HCT116 (cell line): ENCODE measurements around the gene SLC26A3. TPM values are rescaled to one million over a fixed set of nuclear protein-coding genes. Genes with fewer than 3 reads are reported as not detected.
A peak's percentile ranks its signal among the peaks of the same experiment; 100 is the strongest.

Source experiments
- ATAC-seq: fragments of 200-7000 bp; cut with Tn5 transposase; 2 replicates; pipeline ENCODE4 v1.9.1; 2020; ENCODE audit warnings: mild to moderate bottlenecking, moderate library complexity
- BruUV-seq: library from RNA; stranded (reverse); fragments of 400-500 nt; replicated peaks from 2 replicates; lab custom pipeline; 2021; lab: Mats Ljungman, UMichigan
- CTCF ChIA-PET: fragments of 300-600 bp; sonication (Branson Sonifier 250); formaldehyde crosslinking; loops from one replicate; lab custom pipeline; 2021; ENCODE audit warnings: antibody characterized with exemption; lab: Charles Lee
- POLR2A ChIA-PET: fragments of 300-600, 350-600 bp; sonication (Branson Sonifier 250); formaldehyde crosslinking; loops from one replicate; lab custom pipeline; 2021; ENCODE audit warnings: antibody characterized with exemption; lab: Charles Lee
- RAD21 ChIA-PET, 2 experiments: fragments of 300-600 bp; sonication (Branson Sonifier 250); formaldehyde crosslinking; loops; one replicate each; lab custom pipeline; 2023; ENCODE audit warnings: low total read pairs in 2 of 2; ENCODE audit not compliant: uncharacterized antibody in 2 of 2, unreplicated experiment in 2 of 2, low non-redundant PET in 1 of 2; lab: Charles Lee
- DNase-seq: peaks from one replicate; pipeline ENCODE4 v3.0.0-alpha.2; 2010; ENCODE audit warnings: low read depth, low spot score
- H2AFZ ChIP-seq: fragments of 200-600 bp; shearing (Covaris generic), sonication (generic); 2 replicates; pipeline ENCODE4 v1.6.1; 2017; ENCODE audit warnings: low read depth, mixed run types, mixed read lengths, antibody characterized with exemption, low read length; ENCODE audit not compliant: poor library complexity, severe bottlenecking
- H3K27ac ChIP-seq: 2 replicates; pipeline ENCODE4 v1.5.1; 2012; ENCODE audit warnings: low read depth, low read length
- H3K27me3 ChIP-seq: fragments of 200-600 bp; sonication (generic); 2 replicates; pipeline ENCODE4 v1.6.1; 2016; ENCODE audit warnings: mixed run types, low read length, mixed read lengths; ENCODE audit not compliant: insufficient read depth
- H3K36me3 ChIP-seq, 2 experiments: fragments of 200-500 bp in 1 of 2; fragments of 200-600 bp in 1 of 2; sonication (Bioruptor generic) in 1 of 2; sonication (generic) in 1 of 2; 2 replicates each; pipeline versions ENCODE4 v1.5.1 to v1.6.1; 2014 to 2016; ENCODE audit warnings: low read length in 2 of 2, inconsistent platforms in 1 of 2, mixed read lengths in 1 of 2, mixed run types in 1 of 2; ENCODE audit not compliant: insufficient read depth in 2 of 2, control insufficient read depth in 1 of 2
- H3K4me1 ChIP-seq, 2 experiments: fragments of 200-600 bp in 1 of 2; sonication (generic) in 1 of 2; 2 replicates each; pipeline versions ENCODE4 v1.5.1 to v1.6.1; 2012 to 2017; ENCODE audit warnings: low read length in 2 of 2, inconsistent platforms in 1 of 2, mild to moderate bottlenecking in 1 of 2, mixed read lengths in 1 of 2, mixed run types in 1 of 2, moderate library complexity in 1 of 2; ENCODE audit not compliant: insufficient read depth in 2 of 2, control insufficient read depth in 1 of 2
- H3K4me2 ChIP-seq: fragments of 200-600 bp; sonication (generic); 2 replicates; pipeline ENCODE4 v1.6.1; 2017; ENCODE audit warnings: mixed run types, low read length, mixed read lengths
- H3K4me3 ChIP-seq, 2 experiments: fragments of 200-600 bp in 1 of 2; sonication (generic) in 1 of 2; replicated peaks in 1 of 2; 2 replicates each; pipeline ENCODE4 v1.5.1; 2011 to 2016; ENCODE audit warnings: low read length in 2 of 2, control low read depth in 1 of 2, low read depth in 1 of 2, mild to moderate bottlenecking in 1 of 2, mixed read lengths in 1 of 2, mixed run types in 1 of 2
- H3K79me2 ChIP-seq: fragments of 200-600 bp; sonication (generic); 2 replicates; pipeline ENCODE4 v1.6.1; 2017; ENCODE audit warnings: mild to moderate bottlenecking, mixed run types, low read length, moderate library complexity, mixed read lengths; ENCODE audit not compliant: insufficient read depth
- H3K9ac ChIP-seq: fragments of 200-600 bp; sonication (generic); 2 replicates; pipeline ENCODE4 v1.6.1; 2016; ENCODE audit warnings: low read length, mixed read lengths
- H3K9me2 ChIP-seq: fragments of 200-600 bp; sonication (generic), shearing (Covaris generic); 2 replicates; pipeline ENCODE4 v1.6.1; 2017; ENCODE audit warnings: mixed run types, mild to moderate bottlenecking, moderate library complexity; ENCODE audit not compliant: insufficient read depth
- H3K9me3 ChIP-seq, 2 experiments: fragments of 200-500 bp in 1 of 2; fragments of 200-600 bp in 1 of 2; sonication (Bioruptor generic) in 1 of 2; sonication (generic) in 1 of 2; 2 replicates each; pipeline ENCODE4 v1.6.1; 2014 to 2017; ENCODE audit warnings: low read length in 2 of 2, mixed read lengths in 2 of 2, inconsistent platforms in 1 of 2, low read depth in 1 of 2, mild to moderate bottlenecking in 1 of 2, mixed run types in 1 of 2, moderate library complexity in 1 of 2; ENCODE audit not compliant: control insufficient read depth in 1 of 2, insufficient read depth in 1 of 2
- H4K20me1 ChIP-seq: fragments of 200-600 bp; sonication (generic), shearing (Covaris generic); 2 replicates; pipeline ENCODE4 v1.6.1; 2017; ENCODE audit warnings: mixed run types, mild to moderate bottlenecking, moderate library complexity; ENCODE audit not compliant: insufficient read depth
- CEBPB ChIP-seq: IDR thresholded peaks from 2 replicates; pipeline ENCODE4 v1.6.1; 2012; ENCODE audit warnings: low read depth
- EZH2phosphoT487 ChIP-seq: fragments of 200-600 bp; IDR thresholded peaks from 2 replicates; pipeline ENCODE4 v1.6.1; 2018; ENCODE audit warnings: antibody characterized with exemption, borderline replicate concordance
- POLR2A ChIP-seq: IDR thresholded peaks from 2 replicates; pipeline ENCODE4 v1.7.0; 2011; ENCODE audit warnings: borderline replicate concordance; ENCODE audit not compliant: insufficient read depth, insufficient read length; ENCODE audit errors: extremely low read depth
- RAD21 ChIP-seq: IDR thresholded peaks from 2 replicates; pipeline ENCODE4 v1.6.1; 2012; ENCODE audit warnings: low read depth, mild to moderate bottlenecking
- SIN3A ChIP-seq: IDR thresholded peaks from 2 replicates; pipeline ENCODE4 v1.6.1; 2012; ENCODE audit warnings: low read depth
- SP1 ChIP-seq: IDR thresholded peaks from 2 replicates; pipeline ENCODE4 v1.6.1; 2012; ENCODE audit warnings: low read depth
- SRF ChIP-seq: IDR thresholded peaks from 2 replicates; pipeline ENCODE4 v1.6.1; 2012; ENCODE audit warnings: low read depth
- TCF7L2 ChIP-seq: IDR thresholded peaks from 2 replicates; pipeline ENCODE4 v1.7.0; 2011; ENCODE audit warnings: borderline replicate concordance, inconsistent platforms; ENCODE audit not compliant: insufficient read depth, insufficient read length; ENCODE audit errors: extremely low read depth
- intact Hi-C: fragments of 100-400 bp; cut with micrococcal nuclease; formaldehyde crosslinking; loops from 2 replicates; pipeline ENCODE4 v1.10.0; 2022
- total RNA-seq: library from RNA; stranded (reverse); gene quantifications from one replicate; pipeline ENCODE4 v1.2.1, GENCODE V29; 2021; ENCODE audit not compliant: unreplicated experiment
- TF ChIP-seq, protein P1 (sequence below): IDR thresholded peaks from 2 replicates; pipeline ENCODE4 v1.6.1; 2012; ENCODE audit warnings: low read depth
- TF ChIP-seq, protein P2 (sequence below): IDR thresholded peaks from 2 replicates; pipeline ENCODE4 v1.6.1; 2011; ENCODE audit warnings: mild to moderate bottlenecking, low read length, moderate library complexity; ENCODE audit not compliant: insufficient replicate concordance; ENCODE audit errors: extremely low read depth
- TF ChIP-seq, protein P3 (sequence below): IDR thresholded peaks from 2 replicates; pipeline ENCODE4 v1.6.1; 2012

The SLC26A3 gene
- total RNA-seq, 1 experiment from 2014 or later, result 0.54 TPM

DNA sequence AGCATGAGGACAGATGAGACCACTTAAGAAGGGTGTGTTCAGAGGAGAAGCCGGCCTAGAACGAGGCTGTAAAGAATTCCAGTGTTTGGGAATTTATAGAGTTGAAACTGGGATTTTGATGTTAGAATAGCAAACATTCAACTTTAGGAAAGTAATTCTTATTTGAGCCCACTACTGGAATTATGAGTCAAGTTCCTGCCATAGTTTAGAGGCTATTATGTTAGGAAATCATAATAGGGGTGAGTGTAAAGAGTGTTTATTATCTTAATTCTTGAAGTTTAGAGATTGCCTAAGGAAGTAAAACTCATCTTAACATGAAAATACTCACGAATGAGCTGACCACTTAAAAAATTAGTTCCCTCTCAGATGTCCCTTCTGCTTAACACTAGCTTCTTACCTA lies 57.0 kb downstream of the SLC26A3 start:
- H3K27ac ChIP-seq, result no peak overlapping the region
- H3K4me1 ChIP-seq, result peaks cover 15 to 22% of the 10 kb centered on the region in 2 experiments
- no peaks in the 10 kb centered on the region for H3K9me3 ChIP-seq
- no peak for TF ChIP-seq SP1
- TF ChIP-seq, protein P1, sequence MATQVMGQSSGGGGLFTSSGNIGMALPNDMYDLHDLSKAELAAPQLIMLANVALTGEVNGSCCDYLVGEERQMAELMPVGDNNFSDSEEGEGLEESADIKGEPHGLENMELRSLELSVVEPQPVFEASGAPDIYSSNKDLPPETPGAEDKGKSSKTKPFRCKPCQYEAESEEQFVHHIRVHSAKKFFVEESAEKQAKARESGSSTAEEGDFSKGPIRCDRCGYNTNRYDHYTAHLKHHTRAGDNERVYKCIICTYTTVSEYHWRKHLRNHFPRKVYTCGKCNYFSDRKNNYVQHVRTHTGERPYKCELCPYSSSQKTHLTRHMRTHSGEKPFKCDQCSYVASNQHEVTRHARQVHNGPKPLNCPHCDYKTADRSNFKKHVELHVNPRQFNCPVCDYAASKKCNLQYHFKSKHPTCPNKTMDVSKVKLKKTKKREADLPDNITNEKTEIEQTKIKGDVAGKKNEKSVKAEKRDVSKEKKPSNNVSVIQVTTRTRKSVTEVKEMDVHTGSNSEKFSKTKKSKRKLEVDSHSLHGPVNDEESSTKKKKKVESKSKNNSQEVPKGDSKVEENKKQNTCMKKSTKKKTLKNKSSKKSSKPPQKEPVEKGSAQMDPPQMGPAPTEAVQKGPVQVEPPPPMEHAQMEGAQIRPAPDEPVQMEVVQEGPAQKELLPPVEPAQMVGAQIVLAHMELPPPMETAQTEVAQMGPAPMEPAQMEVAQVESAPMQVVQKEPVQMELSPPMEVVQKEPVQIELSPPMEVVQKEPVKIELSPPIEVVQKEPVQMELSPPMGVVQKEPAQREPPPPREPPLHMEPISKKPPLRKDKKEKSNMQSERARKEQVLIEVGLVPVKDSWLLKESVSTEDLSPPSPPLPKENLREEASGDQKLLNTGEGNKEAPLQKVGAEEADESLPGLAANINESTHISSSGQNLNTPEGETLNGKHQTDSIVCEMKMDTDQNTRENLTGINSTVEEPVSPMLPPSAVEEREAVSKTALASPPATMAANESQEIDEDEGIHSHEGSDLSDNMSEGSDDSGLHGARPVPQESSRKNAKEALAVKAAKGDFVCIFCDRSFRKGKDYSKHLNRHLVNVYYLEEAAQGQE, result no peak
- TF ChIP-seq SRF, result no peak
- no peak for TF ChIP-seq TCF7L2
- TF ChIP-seq, protein P2, sequence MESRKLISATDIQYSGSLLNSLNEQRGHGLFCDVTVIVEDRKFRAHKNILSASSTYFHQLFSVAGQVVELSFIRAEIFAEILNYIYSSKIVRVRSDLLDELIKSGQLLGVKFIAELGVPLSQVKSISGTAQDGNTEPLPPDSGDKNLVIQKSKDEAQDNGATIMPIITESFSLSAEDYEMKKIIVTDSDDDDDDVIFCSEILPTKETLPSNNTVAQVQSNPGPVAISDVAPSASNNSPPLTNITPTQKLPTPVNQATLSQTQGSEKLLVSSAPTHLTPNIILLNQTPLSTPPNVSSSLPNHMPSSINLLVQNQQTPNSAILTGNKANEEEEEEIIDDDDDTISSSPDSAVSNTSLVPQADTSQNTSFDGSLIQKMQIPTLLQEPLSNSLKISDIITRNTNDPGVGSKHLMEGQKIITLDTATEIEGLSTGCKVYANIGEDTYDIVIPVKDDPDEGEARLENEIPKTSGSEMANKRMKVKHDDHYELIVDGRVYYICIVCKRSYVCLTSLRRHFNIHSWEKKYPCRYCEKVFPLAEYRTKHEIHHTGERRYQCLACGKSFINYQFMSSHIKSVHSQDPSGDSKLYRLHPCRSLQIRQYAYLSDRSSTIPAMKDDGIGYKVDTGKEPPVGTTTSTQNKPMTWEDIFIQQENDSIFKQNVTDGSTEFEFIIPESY, result no peak
- no peak for TF ChIP-seq POLR2A
- TF ChIP-seq, protein P3, sequence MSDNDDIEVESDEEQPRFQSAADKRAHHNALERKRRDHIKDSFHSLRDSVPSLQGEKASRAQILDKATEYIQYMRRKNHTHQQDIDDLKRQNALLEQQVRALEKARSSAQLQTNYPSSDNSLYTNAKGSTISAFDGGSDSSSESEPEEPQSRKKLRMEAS, result no peak
- no peak for TF ChIP-seq CEBPB
- no peak for TF ChIP-seq SIN3A
- TF ChIP-seq EZH2phosphoT487, result no peak
- TF ChIP-seq RAD21, result no peak
- CTCF ChIA-PET, result no interaction called here
- peaks cover 21% of the 10 kb centered on the region; the same call in 1 of the 2 replicates for H4K20me1 ChIP-seq
- no peaks in the 10 kb centered on the region for H3K9me2 ChIP-seq
- no peak overlapping the region for H3K9ac ChIP-seq
- ATAC-seq, result no peak
- peaks cover 3 to 12% of the 10 kb centered on the region in 2 experiments; a peak in 2 of 4 replicates for H3K36me3 ChIP-seq
- H3K79me2 ChIP-seq, result peaks cover 70% of the 10 kb centered on the region
- RAD21 ChIA-PET, result no interaction called here
- no peaks in the 10 kb centered on the region for H3K27me3 ChIP-seq
- no peak overlapping the region for H3K4me3 ChIP-seq
- DNase-seq, result no peak
- intact Hi-C loops, result no loop called here
- POLR2A ChIA-PET, result no interaction called here
- BruUV-seq, result no TSS peak
- H2AFZ ChIP-seq, result no peak overlapping the region
- H3K4me2 ChIP-seq, result peak overlapping the region; percentile 90
